Loucy (cell line): Measurements from ENCODE around the gene WNK1.

Source experiments
- EZH2phosphoT487 ChIP-seq: fragments of 200-600 bp; IDR thresholded peaks from 2 replicates; pipeline ENCODE4 v1.6.1; 2018; ENCODE audit warnings: antibody characterized with exemption, mild to moderate bottlenecking, moderate library complexity, borderline replicate concordance
- TF ChIP-seq, protein P1 (sequence below): fragments of 200-600 bp; sonication (generic); conservative IDR thresholded peaks from 2 replicates; pipeline ENCODE4 v1.5.1; 2014; ENCODE audit warnings: mild to moderate bottlenecking, antibody characterized with exemption, low read length

- TF ChIP-seq EZH2phosphoT487: no peak
- TF ChIP-seq, protein P1, sequence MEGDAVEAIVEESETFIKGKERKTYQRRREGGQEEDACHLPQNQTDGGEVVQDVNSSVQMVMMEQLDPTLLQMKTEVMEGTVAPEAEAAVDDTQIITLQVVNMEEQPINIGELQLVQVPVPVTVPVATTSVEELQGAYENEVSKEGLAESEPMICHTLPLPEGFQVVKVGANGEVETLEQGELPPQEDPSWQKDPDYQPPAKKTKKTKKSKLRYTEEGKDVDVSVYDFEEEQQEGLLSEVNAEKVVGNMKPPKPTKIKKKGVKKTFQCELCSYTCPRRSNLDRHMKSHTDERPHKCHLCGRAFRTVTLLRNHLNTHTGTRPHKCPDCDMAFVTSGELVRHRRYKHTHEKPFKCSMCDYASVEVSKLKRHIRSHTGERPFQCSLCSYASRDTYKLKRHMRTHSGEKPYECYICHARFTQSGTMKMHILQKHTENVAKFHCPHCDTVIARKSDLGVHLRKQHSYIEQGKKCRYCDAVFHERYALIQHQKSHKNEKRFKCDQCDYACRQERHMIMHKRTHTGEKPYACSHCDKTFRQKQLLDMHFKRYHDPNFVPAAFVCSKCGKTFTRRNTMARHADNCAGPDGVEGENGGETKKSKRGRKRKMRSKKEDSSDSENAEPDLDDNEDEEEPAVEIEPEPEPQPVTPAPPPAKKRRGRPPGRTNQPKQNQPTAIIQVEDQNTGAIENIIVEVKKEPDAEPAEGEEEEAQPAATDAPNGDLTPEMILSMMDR: no peak
Observed at GRCh38 chr12:750366-751191, 1.8 kb upstream of the WNK1 start.
